HepG2 (cell line): Measurements from ENCODE around the gene ECSCR. TPM values are rescaled to one million over a fixed set of nuclear protein-coding genes. Genes with fewer than 3 reads are reported as not detected.

Source experiments
- GABPB1 ChIP-seq: IDR thresholded peaks from 2 replicates; pipeline ENCODE4 v1.6.1; 2016; ENCODE audit warnings: mild to moderate bottlenecking, missing genetic modification reagents, moderate library complexity, missing compliant biosample characterization
- GFI1 ChIP-seq: sonication (generic); formaldehyde crosslinking; IDR thresholded peaks from 2 replicates; pipeline ENCODE4 v1.5.0; 2020; ENCODE audit warnings: missing genetic modification reagents, mild to moderate bottlenecking, borderline replicate concordance
- KDM4B ChIP-seq: sonication (generic); formaldehyde crosslinking; IDR thresholded peaks from 2 replicates; pipeline ENCODE4 v1.4.0; 2020; ENCODE audit warnings: missing genetic modification reagents
- MBD4 ChIP-seq: IDR thresholded peaks from 2 replicates; pipeline ENCODE4 v1.6.1; 2012; ENCODE audit warnings: low read length, inconsistent platforms, borderline replicate concordance
- NFRKB ChIP-seq: fragments of 450-650 bp; IDR thresholded peaks from 2 replicates; pipeline ENCODE4 v1.6.1; 2017
- ONECUT2 ChIP-seq: sonication (generic); formaldehyde crosslinking; IDR thresholded peaks from 2 replicates; pipeline ENCODE4 v1.4.0; 2020; ENCODE audit warnings: missing genetic modification reagents
- POLR2G ChIP-seq: fragments of 200-400 bp; formaldehyde crosslinking; IDR thresholded peaks from 2 replicates; pipeline ENCODE4 v1.6.1; 2018; ENCODE audit warnings: mild to moderate bottlenecking, low read depth, low read length, moderate library complexity
- PRPF4 ChIP-seq: fragments of 200-400 bp; formaldehyde crosslinking; IDR thresholded peaks from 2 replicates; pipeline ENCODE4 v1.6.1; 2016; ENCODE audit warnings: low read length, low read depth; ENCODE audit not compliant: poor library complexity, severe bottlenecking
- RARA ChIP-seq: IDR thresholded peaks from 2 replicates; pipeline ENCODE4 v1.6.1; 2016; ENCODE audit warnings: missing genetic modification reagents, missing compliant biosample characterization
- RCOR2 ChIP-seq: IDR thresholded peaks from 2 replicates; pipeline ENCODE4 v1.6.1; 2016; ENCODE audit warnings: missing biosample characterization, missing genetic modification reagents
- SKI ChIP-seq: fragments of 450-650 bp; IDR thresholded peaks from one replicate; pipeline ENCODE4 v1.6.1; 2018; ENCODE audit warnings: mild to moderate bottlenecking; ENCODE audit not compliant: partially characterized antibody
- YY1 ChIP-seq: IDR thresholded peaks from 2 replicates; pipeline ENCODE4 v1.6.1; 2011; ENCODE audit warnings: low read length, low read depth, moderate library complexity, mild to moderate bottlenecking; ENCODE audit not compliant: insufficient read depth, insufficient replicate concordance
- ZMAT3 ChIP-seq: sonication (generic); formaldehyde crosslinking; conservative IDR thresholded peaks from 2 replicates; pipeline ENCODE4 v1.7.0; 2021; ENCODE audit warnings: missing genetic modification reagents
- ZNF605 ChIP-seq: sonication (generic); formaldehyde crosslinking; IDR thresholded peaks from 2 replicates; pipeline ENCODE4 v1.8.0; 2022; ENCODE audit warnings: mild to moderate bottlenecking, missing genetic modification reagents
- ZSCAN21 ChIP-seq: sonication (generic); formaldehyde crosslinking; IDR thresholded peaks from 2 replicates; pipeline ENCODE4 v1.8.0; 2022; ENCODE audit warnings: mild to moderate bottlenecking, missing genetic modification reagents, moderate library complexity, borderline replicate concordance
- ZSCAN22 ChIP-seq: sonication (generic); formaldehyde crosslinking; IDR thresholded peaks from 2 replicates; pipeline ENCODE4 v1.4.0; 2020; ENCODE audit warnings: mild to moderate bottlenecking, missing genetic modification reagents
- polyA plus RNA-seq, 8 experiments: library from polyadenylated mRNA; depleted of rRNA in 3 of 8; stranded (reverse) in 7 of 8; unstranded in 1 of 8; fragments of >200 nt; fragmentation: Illumina TruSeq in 4 of 8; extraction: Trizol in 4 of 8; gene quantifications; 2 replicates each; pipeline versions ENCODE4 v1.2.1 to v1.2.3, GENCODE V29; 2011 to 2016; ENCODE audit warnings: low read depth in 4 of 8, missing spikeins in 1 of 8, mixed read lengths in 1 of 8; ENCODE audit not compliant: insufficient read depth in 1 of 8
- total RNA-seq, 5 experiments: library from RNA; depleted of rRNA; stranded (reverse); fragments of >200 nt; fragmentation: Illumina TruSeq; extraction: Trizol; gene quantifications; 2 replicates each; pipeline ENCODE4 v1.2.3, GENCODE V29; 2016; ENCODE audit warnings: low read depth in 1 of 5
- TF ChIP-seq, protein P1 (sequence below): sonication (generic); formaldehyde crosslinking; IDR thresholded peaks from 2 replicates; pipeline ENCODE4 v1.8.1; 2023; ENCODE audit warnings: mild to moderate bottlenecking, missing genetic modification reagents
- TF ChIP-seq, protein P2 (sequence below): sonication (generic); formaldehyde crosslinking; conservative IDR thresholded peaks from 2 replicates; pipeline ENCODE4 v1.8.0; 2022; ENCODE audit warnings: low read depth, missing genetic modification reagents
- TF ChIP-seq, protein P3 (sequence below): sonication (generic); formaldehyde crosslinking; IDR thresholded peaks from 2 replicates; pipeline ENCODE4 v1.4.0; 2020; ENCODE audit warnings: missing genetic modification reagents
- TF ChIP-seq, protein P4 (sequence below): sonication (generic); formaldehyde crosslinking; IDR thresholded peaks from 2 replicates; pipeline ENCODE4 v1.5.0; 2020; ENCODE audit warnings: mild to moderate bottlenecking, missing genetic modification reagents
- TF ChIP-seq, protein P5 (sequence below), 2 experiments: sonication (generic) in 1 of 2; formaldehyde crosslinking in 1 of 2; IDR thresholded peaks; 2 replicates each; pipeline versions ENCODE4 v1.5.1 to v1.6.1; 2011 to 2020; ENCODE audit warnings: borderline replicate concordance in 1 of 2, low read depth in 1 of 2, low read length in 1 of 2, mild to moderate bottlenecking in 1 of 2, missing genetic modification reagents in 1 of 2, moderate library complexity in 1 of 2
- TF ChIP-seq, protein P6 (sequence below): sonication (generic); formaldehyde crosslinking; IDR thresholded peaks from 2 replicates; pipeline ENCODE4 v1.5.1; 2020; ENCODE audit warnings: missing genetic modification reagents, mild to moderate bottlenecking, borderline replicate concordance

The ECSCR gene
- total and polyA plus RNA-seq, 2 of the 13 experiments (the other 11 are each of a cell fraction or from before 2014, with no cell fraction given) = 0.18 TPM; not detected in 1

DNA sequence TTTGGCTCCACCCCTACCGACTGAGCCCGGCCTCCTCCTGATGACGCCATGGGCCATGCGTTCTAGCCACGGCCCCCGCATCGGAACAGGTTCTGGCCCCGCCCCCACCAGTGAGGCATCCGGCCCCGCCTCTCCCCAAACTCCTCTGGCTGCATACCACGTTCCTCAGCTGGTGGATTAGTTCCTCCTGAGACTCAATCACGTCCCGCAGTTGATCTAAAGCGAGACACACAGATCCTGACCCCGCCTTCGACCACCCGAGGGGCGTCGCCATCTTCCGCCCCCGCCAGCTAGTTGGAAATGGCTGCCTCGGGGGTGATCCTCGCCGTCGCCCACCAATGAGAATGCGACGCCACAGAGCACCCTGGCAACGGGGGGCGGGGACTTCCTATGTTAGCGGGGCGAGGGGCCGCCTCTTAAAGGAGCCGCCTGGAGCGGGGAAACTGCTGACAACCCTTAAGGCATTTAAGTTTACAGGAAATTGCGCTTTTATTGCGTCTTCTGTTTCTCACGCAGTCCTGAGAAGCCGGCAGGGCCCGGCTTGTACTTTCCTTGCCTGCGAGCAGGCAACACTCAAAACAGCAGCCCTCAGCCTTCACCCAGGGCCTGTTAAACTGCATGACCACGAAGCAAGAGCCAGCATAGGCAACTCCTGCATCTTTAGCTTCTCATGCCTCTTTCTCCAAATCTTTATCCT lies 58.6 kb downstream of the ECSCR start, which contains the start of gene SPATA24 (continued):
- TF ChIP-seq ZMAT3 (CRISPR knock-in tag) (peak; percentile 46; the same call in 1 of the 2 replicates), GFI1 (CRISPR knock-in tag) (no peak; the same call in 1 of the 2 replicates), NFRKB (no peak), KDM4B (CRISPR knock-in tag) (no peak; the same call in 1 of the 2 replicates), ZSCAN21 (CRISPR knock-in tag) (no peak; the same call in 1 of the 2 replicates), ZNF605 (CRISPR knock-in tag) (no peak), YY1 (peak; percentile 95), RARA (CRISPR knock-in tag) (no peak), ZSCAN22 (CRISPR knock-in tag) (no peak), SKI (peak; percentile 10), MBD4 (no peak), PRPF4 (no peak), POLR2G (peak; percentile 74), ONECUT2 (no peak), RCOR2 (CRISPR knock-in tag) (no peak), GABPB1 (CRISPR knock-in tag) (peak; percentile 83)
- TF ChIP-seq, protein P1, sequence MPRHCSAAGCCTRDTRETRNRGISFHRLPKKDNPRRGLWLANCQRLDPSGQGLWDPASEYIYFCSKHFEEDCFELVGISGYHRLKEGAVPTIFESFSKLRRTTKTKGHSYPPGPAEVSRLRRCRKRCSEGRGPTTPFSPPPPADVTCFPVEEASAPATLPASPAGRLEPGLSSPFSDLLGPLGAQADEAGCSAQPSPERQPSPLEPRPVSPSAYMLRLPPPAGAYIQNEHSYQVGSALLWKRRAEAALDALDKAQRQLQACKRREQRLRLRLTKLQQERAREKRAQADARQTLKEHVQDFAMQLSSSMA (CRISPR knock-in tag) = no peak
- TF ChIP-seq, protein P2, sequence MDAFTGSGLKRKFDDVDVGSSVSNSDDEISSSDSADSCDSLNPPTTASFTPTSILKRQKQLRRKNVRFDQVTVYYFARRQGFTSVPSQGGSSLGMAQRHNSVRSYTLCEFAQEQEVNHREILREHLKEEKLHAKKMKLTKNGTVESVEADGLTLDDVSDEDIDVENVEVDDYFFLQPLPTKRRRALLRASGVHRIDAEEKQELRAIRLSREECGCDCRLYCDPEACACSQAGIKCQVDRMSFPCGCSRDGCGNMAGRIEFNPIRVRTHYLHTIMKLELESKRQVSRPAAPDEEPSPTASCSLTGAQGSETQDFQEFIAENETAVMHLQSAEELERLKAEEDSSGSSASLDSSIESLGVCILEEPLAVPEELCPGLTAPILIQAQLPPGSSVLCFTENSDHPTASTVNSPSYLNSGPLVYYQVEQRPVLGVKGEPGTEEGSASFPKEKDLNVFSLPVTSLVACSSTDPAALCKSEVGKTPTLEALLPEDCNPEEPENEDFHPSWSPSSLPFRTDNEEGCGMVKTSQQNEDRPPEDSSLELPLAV (CRISPR knock-in tag) = no peak
- TF ChIP-seq, protein P3, sequence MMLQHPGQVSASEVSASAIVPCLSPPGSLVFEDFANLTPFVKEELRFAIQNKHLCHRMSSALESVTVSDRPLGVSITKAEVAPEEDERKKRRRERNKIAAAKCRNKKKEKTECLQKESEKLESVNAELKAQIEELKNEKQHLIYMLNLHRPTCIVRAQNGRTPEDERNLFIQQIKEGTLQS (CRISPR knock-in tag) = no peak
- TF ChIP-seq, protein P4, sequence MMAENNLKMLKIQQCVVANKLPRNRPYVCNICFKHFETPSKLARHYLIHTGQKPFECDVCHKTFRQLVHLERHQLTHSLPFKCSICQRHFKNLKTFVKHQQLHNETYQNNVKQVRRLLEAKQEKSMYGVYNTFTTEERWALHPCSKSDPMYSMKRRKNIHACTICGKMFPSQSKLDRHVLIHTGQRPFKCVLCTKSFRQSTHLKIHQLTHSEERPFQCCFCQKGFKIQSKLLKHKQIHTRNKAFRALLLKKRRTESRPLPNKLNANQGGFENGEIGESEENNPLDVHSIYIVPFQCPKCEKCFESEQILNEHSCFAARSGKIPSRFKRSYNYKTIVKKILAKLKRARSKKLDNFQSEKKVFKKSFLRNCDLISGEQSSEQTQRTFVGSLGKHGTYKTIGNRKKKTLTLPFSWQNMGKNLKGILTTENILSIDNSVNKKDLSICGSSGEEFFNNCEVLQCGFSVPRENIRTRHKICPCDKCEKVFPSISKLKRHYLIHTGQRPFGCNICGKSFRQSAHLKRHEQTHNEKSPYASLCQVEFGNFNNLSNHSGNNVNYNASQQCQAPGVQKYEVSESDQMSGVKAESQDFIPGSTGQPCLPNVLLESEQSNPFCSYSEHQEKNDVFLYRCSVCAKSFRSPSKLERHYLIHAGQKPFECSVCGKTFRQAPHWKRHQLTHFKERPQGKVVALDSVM = no peak
- TF ChIP-seq, protein P5, sequence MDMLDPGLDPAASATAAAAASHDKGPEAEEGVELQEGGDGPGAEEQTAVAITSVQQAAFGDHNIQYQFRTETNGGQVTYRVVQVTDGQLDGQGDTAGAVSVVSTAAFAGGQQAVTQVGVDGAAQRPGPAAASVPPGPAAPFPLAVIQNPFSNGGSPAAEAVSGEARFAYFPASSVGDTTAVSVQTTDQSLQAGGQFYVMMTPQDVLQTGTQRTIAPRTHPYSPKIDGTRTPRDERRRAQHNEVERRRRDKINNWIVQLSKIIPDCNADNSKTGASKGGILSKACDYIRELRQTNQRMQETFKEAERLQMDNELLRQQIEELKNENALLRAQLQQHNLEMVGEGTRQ (IDR thresholded peaks at IDR 0.05; ENCODE audit: low read depth, low read length) = no peak
- TF ChIP-seq, protein P5 (CRISPR knock-in tag; IDR thresholded peaks at IDR 0.05; ENCODE audit: borderline replicate concordance) = no peak
- TF ChIP-seq, protein P6, sequence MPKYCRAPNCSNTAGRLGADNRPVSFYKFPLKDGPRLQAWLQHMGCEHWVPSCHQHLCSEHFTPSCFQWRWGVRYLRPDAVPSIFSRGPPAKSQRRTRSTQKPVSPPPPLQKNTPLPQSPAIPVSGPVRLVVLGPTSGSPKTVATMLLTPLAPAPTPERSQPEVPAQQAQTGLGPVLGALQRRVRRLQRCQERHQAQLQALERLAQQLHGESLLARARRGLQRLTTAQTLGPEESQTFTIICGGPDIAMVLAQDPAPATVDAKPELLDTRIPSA (CRISPR knock-in tag) = no peak
